HG03460 (cell line): Measurements from ENCODE around the gene PLEKHH3.
"Not testable (repeated sequence)": the region's sequence is repeated elsewhere in the genome, so short reads cannot be mapped to it uniquely, and the experiment has no call there.

ENCODE experiments used
- ATAC-seq: cut with Tn5 transposase; IDR thresholded peaks from one replicate; pipeline ENCODE4 v1.9.1; 2021; ENCODE audit not compliant: unreplicated experiment

Gene PLEKHH3

DNA sequence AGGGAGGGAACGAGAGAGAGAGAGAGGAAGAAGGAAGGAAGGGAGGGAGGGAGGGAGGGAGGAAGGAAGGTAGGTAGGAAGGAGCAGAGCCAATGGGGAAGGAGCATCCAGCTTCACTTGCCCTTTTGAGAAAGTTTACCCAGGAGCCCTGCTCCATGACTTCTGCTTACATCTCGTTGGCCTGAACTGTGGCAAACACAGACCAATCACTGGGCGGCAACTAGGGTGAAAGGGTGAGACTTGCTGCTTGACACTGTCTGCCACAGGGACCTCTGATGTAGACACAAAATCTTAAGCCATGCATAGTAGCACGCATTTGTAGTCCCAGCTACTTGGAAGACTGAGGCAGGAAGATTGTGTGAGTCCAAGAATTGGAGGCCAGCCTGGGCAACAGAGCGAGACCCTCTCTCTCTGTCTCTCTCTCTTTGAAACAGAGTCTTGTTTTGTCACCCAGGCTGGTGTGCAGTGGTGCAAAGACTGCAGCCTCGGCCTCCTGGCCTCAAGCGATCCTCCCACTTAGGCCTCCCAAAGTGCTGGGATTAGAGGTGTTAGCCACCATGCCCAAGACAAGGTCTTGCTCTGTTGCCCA is 37.2 kb downstream of the PLEKHH3 start:
- ATAC-seq, result no peak

GRCh38 chr17:42632949-42633444 is 43.8 kb downstream of the PLEKHH3 start:
- ATAC-seq, result no peak

GRCh38 chr17:42629411-42630009 is 47.3 kb downstream of the PLEKHH3 start:
- no peak for ATAC-seq

GRCh38 chr17:42627032-42627764 is 49.6 kb downstream of the PLEKHH3 start:
- ATAC-seq, result not testable (repeated sequence)

DNA sequence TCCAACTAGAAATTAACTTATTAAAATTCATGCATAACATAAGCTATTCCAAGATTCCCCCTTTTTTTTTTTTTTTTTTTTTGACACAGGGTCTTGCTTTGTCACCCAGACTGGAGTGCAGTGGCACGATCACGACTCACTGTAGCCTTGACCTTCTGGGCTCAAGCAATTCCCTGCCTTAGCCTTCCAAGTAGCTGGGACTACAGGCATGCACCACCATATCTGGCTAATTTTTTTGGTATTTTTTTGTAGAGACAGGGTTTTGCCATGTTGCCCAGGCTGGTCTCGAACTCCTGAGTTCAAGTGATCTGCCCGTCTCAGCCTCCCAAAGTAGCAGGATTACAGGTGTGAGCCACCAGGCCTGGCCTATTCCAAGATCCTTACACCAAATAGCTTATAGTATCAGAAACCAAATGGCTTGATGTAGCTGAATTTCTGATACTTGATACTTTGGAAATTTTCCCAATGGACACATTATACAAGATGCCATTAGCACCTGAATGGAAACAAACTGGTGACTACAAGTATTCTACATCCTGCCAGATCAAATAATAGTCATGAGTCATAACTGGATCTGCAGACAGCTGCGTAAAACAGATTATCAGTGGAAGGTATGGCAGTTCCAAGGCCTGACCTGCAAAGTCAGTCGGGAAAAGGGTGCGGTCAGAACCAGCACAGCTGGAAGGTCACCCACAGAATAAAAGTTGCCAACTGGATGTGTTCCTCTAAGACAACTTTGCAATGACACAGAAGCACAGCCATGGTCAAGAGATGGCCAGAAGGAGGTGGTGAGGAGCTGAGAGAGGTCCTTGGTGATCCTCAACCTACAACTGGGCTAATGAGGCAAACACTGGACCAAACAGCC is 52.8 kb downstream of the PLEKHH3 start:
- ATAC-seq, result no peak

- ATAC-seq, result no peak
These were observed 53.5 kb downstream of the PLEKHH3 start for GRCh38 chr17:42623271-42623670.

DNA sequence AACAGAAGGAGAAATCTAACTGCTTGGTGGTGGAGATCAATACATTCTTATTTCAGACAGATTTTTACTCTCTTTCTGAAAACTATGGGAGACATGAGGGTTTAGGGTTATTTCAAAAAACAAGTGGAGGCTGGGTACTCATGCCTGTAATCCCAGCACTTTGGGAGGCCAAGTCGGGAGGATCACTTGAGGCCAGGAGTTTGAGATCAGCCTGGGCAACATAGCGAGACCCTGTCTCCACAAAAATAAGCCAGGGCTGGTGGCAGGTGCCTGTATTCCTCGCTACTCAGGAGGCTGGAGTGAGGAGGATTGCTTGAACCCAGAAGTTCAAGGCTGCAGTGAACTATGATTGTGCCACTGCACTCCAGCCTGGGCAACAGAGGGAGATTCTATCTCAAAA is 54.8 kb downstream of the PLEKHH3 start:
- ATAC-seq, result not testable (repeated sequence)

GRCh38 chr17:42618442-42619150 is 58.2 kb downstream of the PLEKHH3 start:
- ATAC-seq, result peak; percentile 73

- no peak for ATAC-seq
These were observed 58.8 kb downstream of the PLEKHH3 start for GRCh38 chr17:42617956-42618431.
